ENCODE results near the gene GAPDHS.

GAPDHS gene

GRCh38 chr19:35540356-35540927 lies 7.2 kb downstream of the GAPDHS start:
- no peak for DNase-seq

GRCh38 chr19:35542209-35542608 lies 9.0 kb downstream of the GAPDHS start:
- DNase-seq, result no peak

- no peak for DNase-seq
Observed at GRCh38 chr19:35543280-35544109, 10.2 kb downstream of the GAPDHS start.

- DNase-seq, result no peak
Observed at GRCh38 chr19:35544110-35544802, 11.0 kb downstream of the GAPDHS start.

- DNase-seq, result peak; percentile 42 to 78
Observed at GRCh38 chr19:35545001-35545854, 12.0 kb downstream of the GAPDHS start, which contains the start of gene TMEM147. TSS of gene TMEM147 (plus strand) at chr19:35545626. CDS start at chr19:35545740, 114 bp downstream.

GRCh38 chr19:35545855-35546381 lies 12.7 kb downstream of the GAPDHS start:
- peak in 1 of 2 experiments; percentile 14 for DNase-seq

GRCh38 chr19:35546532-35546931 lies 13.3 kb downstream of the GAPDHS start:
- no peak for DNase-seq

- DNase-seq, result peak; percentile 35 to 41
Observed at GRCh38 chr19:35549174-35549788, 16.0 kb downstream of the GAPDHS start.

GRCh38 chr19:35549879-35550523 lies 16.7 kb downstream of the GAPDHS start:
- no peak for DNase-seq

GRCh38 chr19:35551091-35551810 lies 18.0 kb downstream of the GAPDHS start:
- DNase-seq, result no peak

GRCh38 chr19:35552534-35553384 lies 19.5 kb downstream of the GAPDHS start:
- no peak for DNase-seq

- DNase-seq, result no peak
Observed at GRCh38 chr19:35553385-35554000, 20.2 kb downstream of the GAPDHS start.

- DNase-seq, result no peak
Observed at GRCh38 chr19:35554076-35554475, 20.8 kb downstream of the GAPDHS start.

- no peak for DNase-seq
Observed at GRCh38 chr19:35555301-35556005, 22.2 kb downstream of the GAPDHS start.

- DNase-seq, result no peak
Observed at GRCh38 chr19:35556025-35556590, 22.9 kb downstream of the GAPDHS start.

GRCh38 chr19:35556846-35557538 lies 23.7 kb downstream of the GAPDHS start:
- DNase-seq, result no peak

- no peak for DNase-seq
Observed at GRCh38 chr19:35557539-35558399, 24.5 kb downstream of the GAPDHS start.
